ENCODE results near the gene FBXO27. TPM values are rescaled to one million over a fixed set of nuclear protein-coding genes. Genes with fewer than 3 reads are reported as not detected.

The FBXO27 gene
- total RNA-seq = under 1 TPM in 3 of 5 donors, not detected in 2; 0.41 to 0.69 (median 0.66) TPM
- total RNA-seq (2013) = 0.18 TPM
- total RNA-seq = 0 to 1.4 (median 0.29) reads per million in 29 experiments

DNA sequence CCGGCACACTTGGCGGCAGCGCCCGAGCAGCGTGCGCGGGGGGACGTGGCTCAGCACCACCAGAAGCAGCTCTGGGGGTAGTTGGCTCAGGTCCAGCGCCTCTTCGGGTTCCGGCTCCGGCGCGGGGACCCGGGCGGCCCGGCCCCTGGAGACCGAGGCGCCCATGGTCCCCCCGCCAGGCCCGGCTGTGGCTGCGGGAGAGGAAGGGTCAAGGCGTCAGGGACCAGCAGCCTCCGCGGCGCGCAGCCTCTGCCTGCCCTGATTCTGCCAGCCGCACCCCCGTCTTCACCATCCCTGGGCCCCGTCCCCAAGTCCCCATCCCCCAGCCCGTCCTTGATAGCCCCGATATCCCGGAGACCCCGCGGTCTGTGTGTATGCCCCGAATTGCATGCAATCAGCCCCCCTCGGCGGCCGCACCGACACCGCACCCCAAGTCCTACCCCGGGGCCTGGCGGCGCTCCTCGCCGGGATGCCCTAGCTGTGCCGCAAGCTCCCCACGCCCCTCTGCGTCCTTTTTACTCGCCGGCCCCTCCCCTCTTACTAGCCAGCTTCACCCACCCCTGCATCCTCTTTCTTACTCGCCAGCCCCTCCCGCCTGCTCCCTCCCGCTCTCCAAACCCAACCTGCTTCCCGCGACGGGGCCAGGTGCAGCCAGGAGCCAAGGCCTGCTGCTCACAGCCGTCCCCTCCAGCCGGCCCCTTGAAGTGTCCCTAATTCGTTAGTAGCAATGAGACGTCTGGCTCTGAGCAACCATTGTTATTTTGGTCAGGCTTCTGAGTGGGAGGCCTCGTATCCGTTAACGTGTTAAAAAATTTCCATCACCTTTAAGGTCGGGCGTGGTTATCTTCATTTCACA lies at the start of gene FBXO27:
Gene FBXO27, minus strand, starts transcription at position 487 of the 856 bp plus-strand sequence. Its CDS starts 322 bp downstream, at position 165.
- peak within 1 kb of the TSS; percentile 10 to 54 for H3K4me3 ChIP-seq (ENCODE audit: control insufficient read depth in 1 of 2, extremely low read depth in 1 of 2, low read length in 1 of 2)
- no peaks in the 10 kb centered on the region for H3K9me3 ChIP-seq
- H3K36me3 ChIP-seq (ENCODE audit: control insufficient read depth in 2 of 2, extremely low read depth in 1 of 2, insufficient read depth in 1 of 2, low read length in 1 of 2) = no peaks in the 10 kb centered on the region
- H3K4me3 Mint-ChIP-seq = peak within 1 kb of the TSS; percentile 64 to 73 (median 66)
- no peaks in the 10 kb centered on the region for H3K9me3 Mint-ChIP-seq
- no peak within 1 kb of the TSS for H3K27ac ChIP-seq (ENCODE audit: low read length)
- peaks cover 11 to 36% of the 10 kb centered on the region in 2 experiments for H3K27me3 ChIP-seq (replicated peaks in 1 of 2; ENCODE audit: control insufficient read depth in 2 of 2, extremely low read depth in 1 of 2, insufficient read depth in 2 of 2, low read length in 1 of 2)
- H3K4me1 ChIP-seq (ENCODE audit: control insufficient read depth in 1 of 2, extremely low read depth in 1 of 2, insufficient read depth in 2 of 2, low read length in 2 of 2) = peaks cover 3 to 21% of the 10 kb centered on the region in 2 experiments
- 17% methylated on average over 54 of the region's 66 CpGs for WGBS (ENCODE audit: insufficient coverage)
- peaks cover 0 to 4% of the 10 kb centered on the region in 2 donors for H3K27me3 Mint-ChIP-seq
- ATAC-seq (replicated peaks in 1 of 4) = no peak
- H3K27ac Mint-ChIP-seq = no peak within 1 kb of the TSS
- no peaks in the 10 kb centered on the region for H3K36me3 Mint-ChIP-seq
- DNase-seq = peak in 10 of 35 experiments; percentile 2 to 38 (median 8)
- CTCF ChIA-PET = interaction anchor here in 1 of 2 donors (0.5 kb wide), 1 partner anchor 35 kb away, joined by 4 read pairs; no protein-coding TSS in a partner anchor
- POLR2A ChIA-PET = no interaction called here
- peaks cover 5 to 14% (median 9%) of the 10 kb centered on the region in 3 donors for H3K4me1 Mint-ChIP-seq

DNA sequence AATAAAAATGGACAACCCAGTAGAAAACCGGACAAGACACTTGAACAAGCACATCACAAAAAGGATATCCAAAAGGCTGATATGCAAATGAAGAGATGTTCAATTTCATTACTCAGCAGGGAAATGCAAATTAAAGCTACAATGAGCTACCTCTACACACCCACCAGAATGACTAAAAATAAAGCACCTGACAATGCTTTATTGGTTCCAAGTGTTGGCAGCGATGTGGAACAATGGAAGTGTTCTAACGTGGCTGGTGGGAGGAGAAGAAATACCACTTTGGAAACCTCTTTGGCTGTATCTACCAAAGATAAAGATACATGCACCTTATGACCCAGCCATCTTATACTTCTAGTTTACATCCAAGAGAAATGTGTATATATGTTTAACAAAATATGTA lies 48.1 kb upstream of the FBXO27 start:
- no CpG with 5 or more reads among the region's 3 CpGs for WGBS (ENCODE audit: insufficient coverage)
- Mint-ChIP-seq H3K4me3 (no peak overlapping the region), H3K27ac (no peak overlapping the region), H3K9me3 (no peaks in the 10 kb centered on the region), H3K36me3 (no peaks in the 10 kb centered on the region), H3K27me3 (peaks cover 39 to 47% of the 10 kb centered on the region in 2 donors), H3K4me1 (peaks cover 14 to 20% (median 20%) of the 10 kb centered on the region in 3 donors)
- Histone ChIP-seq H3K4me3 (ENCODE audit: control insufficient read depth in 1 of 2, extremely low read depth in 1 of 2, low read length in 1 of 2) (no peak overlapping the region), H3K9me3 (no peaks in the 10 kb centered on the region), H3K27ac (ENCODE audit: low read length) (no peak overlapping the region), H3K4me1 (ENCODE audit: control insufficient read depth in 1 of 2, extremely low read depth in 1 of 2, insufficient read depth in 2 of 2, low read length in 2 of 2) (peaks cover 0 to 17% of the 10 kb centered on the region in 2 experiments), H3K27me3 (replicated peaks in 1 of 2; ENCODE audit: control insufficient read depth in 2 of 2, extremely low read depth in 1 of 2, insufficient read depth in 2 of 2, low read length in 1 of 2) (peaks cover 11 to 37% of the 10 kb centered on the region in 2 experiments), H3K36me3 (ENCODE audit: control insufficient read depth in 2 of 2, extremely low read depth in 1 of 2, insufficient read depth in 1 of 2, low read length in 1 of 2) (no peaks in the 10 kb centered on the region)
- DNase-seq = no peak
- CTCF ChIA-PET = interaction anchor here in 1 of 2 donors (0.6 kb wide), 1 partner anchor 10 kb away, joined by 6 read pairs; no protein-coding TSS in a partner anchor
- ATAC-seq (replicated peaks in 1 of 4) = no peak
- POLR2A ChIA-PET = interaction anchor here in 1 of 2 donors (0.6 kb wide), 1 partner anchor 731 kb away, joined by 5 read pairs; no protein-coding TSS in a partner anchor

- DNase-seq (no peak), ATAC-seq (replicated peaks in 1 of 4) (no peak)
- ChIA-PET CTCF (interaction anchor here in 1 of 2 donors (0.7 kb wide), 1 partner anchor 982 kb away, joined by 3 read pairs; no protein-coding TSS in a partner anchor), POLR2A (interaction anchor here in 1 of 2 donors (0.5 to 0.6 kb wide), 2 partner anchors 265 to 451 kb away, joined by 4 to 5 read pairs; no protein-coding TSS in a partner anchor)
- Mint-ChIP-seq H3K27ac (no peak overlapping the region), H3K9me3 (no peaks in the 10 kb centered on the region), H3K4me3 (no peak overlapping the region), H3K36me3 (no peaks in the 10 kb centered on the region), H3K27me3 (peaks cover 25 to 33% of the 10 kb centered on the region in 2 donors), H3K4me1 (peaks cover 17 to 27% (median 23%) of the 10 kb centered on the region in 3 donors)
- Histone ChIP-seq H3K4me1 (ENCODE audit: control insufficient read depth in 1 of 2, extremely low read depth in 1 of 2, insufficient read depth in 2 of 2, low read length in 2 of 2) (peaks cover 0 to 21% of the 10 kb centered on the region in 2 experiments), H3K36me3 (ENCODE audit: control insufficient read depth in 2 of 2, extremely low read depth in 1 of 2, insufficient read depth in 1 of 2, low read length in 1 of 2) (no peaks in the 10 kb centered on the region), H3K9me3 (no peaks in the 10 kb centered on the region), H3K27ac (ENCODE audit: low read length) (no peak overlapping the region), H3K27me3 (replicated peaks in 1 of 2; ENCODE audit: control insufficient read depth in 2 of 2, extremely low read depth in 1 of 2, insufficient read depth in 2 of 2, low read length in 1 of 2) (peaks cover 2 to 21% of the 10 kb centered on the region in 2 experiments), H3K4me3 (ENCODE audit: control insufficient read depth in 1 of 2, extremely low read depth in 1 of 2, low read length in 1 of 2) (no peak overlapping the region)
- 77% methylated on average over 3 of the region's 7 CpGs for WGBS (ENCODE audit: insufficient coverage)
These were observed 46.3 kb upstream of the FBXO27 start for GRCh38 chr19:39078436-39079200.

DNA sequence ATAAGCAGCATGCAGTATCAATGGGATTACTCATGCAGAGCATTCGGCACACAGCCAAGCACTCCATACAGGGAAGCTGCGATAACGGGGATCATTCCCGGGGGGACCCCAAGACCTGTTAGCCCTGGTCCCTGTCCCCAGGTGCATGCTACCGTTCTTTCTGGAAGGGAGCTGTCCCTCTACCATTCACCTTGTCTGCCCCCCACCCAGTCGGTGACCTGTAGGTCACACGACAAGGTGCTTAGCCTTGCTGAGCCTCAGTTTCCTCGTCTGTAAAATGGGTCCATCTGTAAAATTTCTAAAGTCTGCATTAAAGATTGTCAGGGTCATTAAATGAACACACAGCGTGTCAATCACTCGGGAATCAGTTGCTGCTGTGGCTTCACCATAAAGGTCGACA lies 45.0 kb upstream of the FBXO27 start:
- CTCF ChIA-PET = no interaction called here
- POLR2A ChIA-PET = no interaction called here
- H3K36me3 Mint-ChIP-seq = no peaks in the 10 kb centered on the region

DNA sequence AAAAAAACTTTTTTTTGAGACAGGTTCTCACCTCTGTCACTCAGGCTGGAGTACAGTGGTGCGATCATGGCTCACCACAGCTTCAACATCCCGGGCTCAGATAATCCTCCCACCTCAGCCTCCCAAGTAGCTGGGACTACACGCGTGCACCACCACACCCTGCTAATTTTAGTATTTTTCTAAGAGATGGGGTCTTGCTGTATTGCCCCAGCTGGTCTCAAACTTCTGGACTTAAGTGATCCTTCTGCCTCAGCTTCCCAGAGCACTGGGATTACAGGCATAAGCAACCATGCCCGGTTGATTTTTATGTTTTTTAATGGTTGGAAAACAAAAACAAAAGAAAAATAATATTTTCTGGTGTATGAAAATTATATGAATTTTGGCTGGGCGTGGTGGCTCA lies 42.6 kb upstream of the FBXO27 start:
- H3K9me3 Mint-ChIP-seq = no peaks in the 10 kb centered on the region
- ChIA-PET CTCF (no interaction called here), POLR2A (no interaction called here)
- Histone ChIP-seq H3K27ac (ENCODE audit: low read length) (no peak overlapping the region), H3K27me3 (replicated peaks in 1 of 2; ENCODE audit: control insufficient read depth in 2 of 2, extremely low read depth in 1 of 2, insufficient read depth in 2 of 2, low read length in 1 of 2) (peaks cover 0 to 5% of the 10 kb centered on the region in 2 experiments), H3K4me3 (ENCODE audit: control insufficient read depth in 1 of 2, extremely low read depth in 1 of 2, low read length in 1 of 2) (no peak overlapping the region), H3K9me3 (no peaks in the 10 kb centered on the region), H3K36me3 (ENCODE audit: control insufficient read depth in 2 of 2, extremely low read depth in 1 of 2, insufficient read depth in 1 of 2, low read length in 1 of 2) (no peaks in the 10 kb centered on the region), H3K4me1 (ENCODE audit: control insufficient read depth in 1 of 2, extremely low read depth in 1 of 2, insufficient read depth in 2 of 2, low read length in 2 of 2) (peaks cover 2 to 28% of the 10 kb centered on the region in 2 experiments)
- H3K36me3 Mint-ChIP-seq = no peaks in the 10 kb centered on the region
- peaks cover 18 to 29% (median 28%) of the 10 kb centered on the region in 3 donors for H3K4me1 Mint-ChIP-seq
- H3K27ac Mint-ChIP-seq = peak overlapping the region in 1 of 2 donors; percentile 39
- DNase-seq = no peak
- peaks cover 7% of the 10 kb centered on the region in 2 donors for H3K27me3 Mint-ChIP-seq
- no peak overlapping the region for H3K4me3 Mint-ChIP-seq
- no CpG with 5 or more reads among the region's 6 CpGs for WGBS (ENCODE audit: insufficient coverage)
- ATAC-seq (replicated peaks in 1 of 4) = no peak

More for the DNA sequence above, 45.0 kb upstream of the FBXO27 start:
- no peak overlapping the region for H3K27ac Mint-ChIP-seq
- no peaks in the 10 kb centered on the region for H3K36me3 ChIP-seq (ENCODE audit: control insufficient read depth in 2 of 2, extremely low read depth in 1 of 2, insufficient read depth in 1 of 2, low read length in 1 of 2)
- H3K9me3 Mint-ChIP-seq = no peaks in the 10 kb centered on the region
- H3K4me1 ChIP-seq (ENCODE audit: control insufficient read depth in 1 of 2, extremely low read depth in 1 of 2, insufficient read depth in 2 of 2, low read length in 2 of 2) = peaks cover 2 to 27% of the 10 kb centered on the region in 2 experiments
- no peak for ATAC-seq (replicated peaks in 1 of 4)
- H3K4me3 Mint-ChIP-seq = no peak overlapping the region
- H3K27ac ChIP-seq (ENCODE audit: low read length) = no peak overlapping the region
- H3K4me1 Mint-ChIP-seq = peaks cover 16 to 27% (median 25%) of the 10 kb centered on the region in 3 donors
- no peak for DNase-seq
- peaks cover 2 to 12% of the 10 kb centered on the region in 2 experiments for H3K27me3 ChIP-seq (replicated peaks in 1 of 2; ENCODE audit: control insufficient read depth in 2 of 2, extremely low read depth in 1 of 2, insufficient read depth in 2 of 2, low read length in 1 of 2)
- peaks cover 13 to 21% of the 10 kb centered on the region in 2 donors for H3K27me3 Mint-ChIP-seq
- no peaks in the 10 kb centered on the region for H3K9me3 ChIP-seq
- WGBS (ENCODE audit: insufficient coverage) = 92% methylated on average over 8 of the region's 11 CpGs
- no peak overlapping the region for H3K4me3 ChIP-seq (ENCODE audit: control insufficient read depth in 1 of 2, extremely low read depth in 1 of 2, low read length in 1 of 2)
